CD4-positive, alpha-beta T cell (primary cell): Measurements from ENCODE around the gene LANCL2. TPM values are rescaled to one million over a fixed set of nuclear protein-coding genes. Genes with fewer than 3 reads are reported as not detected.
"Not testable (repeated sequence)": the region's sequence is repeated elsewhere in the genome, so short reads cannot be mapped to it uniquely, and the experiment has no call there.

Source experiments
- ATAC-seq: fragments of 200-7000 bp; cut with Tn5 transposase; one replicate; pipeline ENCODE4 v1.10.0; 2022; ENCODE audit warnings: mild to moderate bottlenecking; ENCODE audit not compliant: poor library complexity
- CTCF ChIA-PET: fragments of 350-600 bp; sonication (Branson Sonifier 250); formaldehyde crosslinking; loops from one replicate; lab custom pipeline; 2021; ENCODE audit warnings: antibody characterized with exemption, inconsistent platforms; lab: Charles Lee
- POLR2A ChIA-PET: fragments of 350-600 bp; sonication (Branson Sonifier 250); formaldehyde crosslinking; loops from one replicate; lab custom pipeline; 2021; ENCODE audit warnings: antibody characterized with exemption, inconsistent platforms; lab: Charles Lee
- DNase-seq, 14 experiments: peaks; one replicate each; pipeline ENCODE4 v3.0.0-alpha.2; 2013 to 2020; ENCODE audit warnings: mixed read lengths in 2 of 14
- H3K27ac ChIP-seq, 2 donors: one replicate each; pipeline versions ENCODE4 v1.5.1 to v1.7.0; 2013; ENCODE audit warnings: low read length in 2 of 2, low read depth in 1 of 2, mild to moderate bottlenecking in 1 of 2
- H3K27me3 ChIP-seq, 2 experiments: 1 replicate in 1 of 2; 2 replicates in 1 of 2; pipeline versions ENCODE4 v1.6.1 to v1.7.0; 2013; ENCODE audit warnings: low read length in 2 of 2, control low read depth in 1 of 2, mild to moderate bottlenecking in 1 of 2, moderate library complexity in 1 of 2; ENCODE audit not compliant: insufficient read depth in 2 of 2, control insufficient read depth in 1 of 2
- H3K36me3 ChIP-seq: one replicate; pipeline ENCODE4 v1.6.1; 2013; ENCODE audit warnings: low read length, control low read depth; ENCODE audit not compliant: insufficient read depth
- H3K4me1 ChIP-seq: one replicate; pipeline ENCODE4 v1.6.1; 2013; ENCODE audit warnings: low read length, control low read depth; ENCODE audit not compliant: insufficient read depth
- H3K4me3 ChIP-seq: one replicate; pipeline ENCODE4 v1.5.1; 2013; ENCODE audit warnings: mild to moderate bottlenecking, low read length, moderate library complexity
- H3K9me3 ChIP-seq, 2 experiments: 1 replicate in 1 of 2; 2 replicates in 1 of 2; pipeline versions ENCODE4 v1.6.1 to v1.7.0; 2013; ENCODE audit warnings: low read length in 2 of 2, mild to moderate bottlenecking in 2 of 2, control low read depth in 1 of 2, moderate library complexity in 1 of 2; ENCODE audit not compliant: control insufficient read depth in 1 of 2, insufficient read depth in 1 of 2
- H3K27ac Mint-ChIP-seq: one replicate; pipeline ENCODE4 v1.8.0; 2020; ENCODE audit warnings: mixed read lengths
- H3K27me3 Mint-ChIP-seq: one replicate; pipeline ENCODE4 v1.8.0; 2021; ENCODE audit warnings: mixed read lengths
- H3K36me3 Mint-ChIP-seq: one replicate; pipeline ENCODE4 v1.8.0; 2021; ENCODE audit warnings: low read depth, mixed read lengths
- H3K4me1 Mint-ChIP-seq: one replicate; pipeline ENCODE4 v1.8.0; 2021; ENCODE audit warnings: low read depth, mixed read lengths
- H3K4me3 Mint-ChIP-seq: one replicate; pipeline ENCODE4 v1.8.0; 2020; ENCODE audit warnings: mild to moderate bottlenecking, mixed read lengths
- H3K9me3 Mint-ChIP-seq: one replicate; pipeline ENCODE4 v1.8.0; 2020; ENCODE audit warnings: mixed read lengths
- intact Hi-C, 2 experiments: fragments of 100-400 bp; cut with DNase I in 1 of 2; cut with micrococcal nuclease in 1 of 2; formaldehyde crosslinking; loops; one replicate each; pipeline versions ENCODE4 v1.15.1 to v1.9.0; 2023 to 2025; cut with DNase I, micrococcal nuclease
- total RNA-seq, 174 experiments: library from RNA in 2 of 174; stranded (reverse) in 2 of 174; gene quantifications; one replicate each; pipeline ENCODE4 v1.2.3 and lab custom pipeline; 2021 to 2026
- TF ChIP-seq, protein P1 (sequence below): fragments of 200-600 bp; IDR thresholded peaks from one replicate; pipeline ENCODE4 v1.8.0; 2022; ENCODE audit warnings: antibody characterized with exemption, mild to moderate bottlenecking

Gene LANCL2
- total RNA-seq, 2 experiments from 2014 or later = 7.1 to 9.0 TPM

DNA sequence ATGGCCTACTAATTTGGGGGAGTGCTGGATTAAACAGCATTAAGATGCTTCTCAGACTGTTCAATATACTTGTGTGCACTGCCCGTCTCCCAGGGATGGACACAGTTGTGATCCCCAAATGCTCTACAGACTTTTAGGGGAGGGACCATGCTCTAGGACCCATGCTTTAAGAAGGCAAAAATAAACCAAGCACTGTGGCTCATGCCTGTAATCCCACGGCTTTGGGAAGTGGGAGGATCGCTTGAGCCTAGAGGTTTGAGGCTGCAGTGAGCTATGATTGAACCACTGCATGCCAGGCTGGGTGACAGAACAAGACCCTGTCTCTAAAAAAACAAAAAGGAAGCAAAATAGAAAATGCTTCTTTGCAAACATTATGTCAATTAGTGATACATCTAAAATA lies 104.6 kb downstream of the LANCL2 start:
- peak; percentile 15 for ATAC-seq
- intact Hi-C loops = loop anchor here in 1 of 2 experiments (5.0 to 10.0 kb wide), 3 partner anchors 37 to 103 kb away; partner anchors contain the start of gene VOPP1

DNA sequence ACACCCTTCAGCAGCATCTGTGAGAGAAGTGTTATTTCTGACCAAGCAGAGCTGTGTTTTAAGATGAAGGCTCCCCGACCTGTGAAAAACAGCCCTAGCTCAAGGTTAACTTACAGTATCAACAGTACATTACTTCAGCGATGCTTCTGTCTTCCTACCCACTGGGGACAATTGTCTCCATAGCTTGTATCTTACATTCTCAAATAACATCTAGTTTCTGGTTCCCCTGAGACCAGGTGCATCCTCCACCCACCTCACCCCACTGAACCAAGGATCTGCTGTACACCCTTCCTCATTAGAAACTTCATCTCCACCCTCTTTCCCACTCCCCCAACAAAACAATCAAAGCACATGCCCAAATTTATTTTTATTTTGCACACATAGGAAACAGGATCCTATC lies 105.1 kb downstream of the LANCL2 start:
- H3K9me3 Mint-ChIP-seq = no peaks in the 10 kb centered on the region
- Histone ChIP-seq H3K4me1 (peaks cover 88% of the 10 kb centered on the region), H3K4me3 (no peak overlapping the region), H3K27me3 (no peaks in the 10 kb centered on the region), H3K9me3 (no peaks in the 10 kb centered on the region), H3K36me3 (peaks cover 6% of the 10 kb centered on the region), H3K27ac (peak overlapping the region; percentile 66 to 79)
- peak overlapping the region; percentile 89 for H3K27ac Mint-ChIP-seq
- DNase-seq (no peak), ATAC-seq (no peak)
- TF ChIP-seq, protein P1, sequence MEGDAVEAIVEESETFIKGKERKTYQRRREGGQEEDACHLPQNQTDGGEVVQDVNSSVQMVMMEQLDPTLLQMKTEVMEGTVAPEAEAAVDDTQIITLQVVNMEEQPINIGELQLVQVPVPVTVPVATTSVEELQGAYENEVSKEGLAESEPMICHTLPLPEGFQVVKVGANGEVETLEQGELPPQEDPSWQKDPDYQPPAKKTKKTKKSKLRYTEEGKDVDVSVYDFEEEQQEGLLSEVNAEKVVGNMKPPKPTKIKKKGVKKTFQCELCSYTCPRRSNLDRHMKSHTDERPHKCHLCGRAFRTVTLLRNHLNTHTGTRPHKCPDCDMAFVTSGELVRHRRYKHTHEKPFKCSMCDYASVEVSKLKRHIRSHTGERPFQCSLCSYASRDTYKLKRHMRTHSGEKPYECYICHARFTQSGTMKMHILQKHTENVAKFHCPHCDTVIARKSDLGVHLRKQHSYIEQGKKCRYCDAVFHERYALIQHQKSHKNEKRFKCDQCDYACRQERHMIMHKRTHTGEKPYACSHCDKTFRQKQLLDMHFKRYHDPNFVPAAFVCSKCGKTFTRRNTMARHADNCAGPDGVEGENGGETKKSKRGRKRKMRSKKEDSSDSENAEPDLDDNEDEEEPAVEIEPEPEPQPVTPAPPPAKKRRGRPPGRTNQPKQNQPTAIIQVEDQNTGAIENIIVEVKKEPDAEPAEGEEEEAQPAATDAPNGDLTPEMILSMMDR = no peak
- ChIA-PET CTCF (interaction anchor here (1.4 to 1.5 kb wide), 2 partner anchors 39 to 104 kb away, joined by 3 read pairs; no protein-coding TSS in a partner anchor), POLR2A (interaction anchor here (0.8 to 4.4 kb wide), 7 partner anchors 10 to 104 kb away, joined by 3 to 42 read pairs (median 16); partner anchors contain the start of gene VOPP1)
- peaks cover 51% of the 10 kb centered on the region for H3K36me3 Mint-ChIP-seq
- peak overlapping the region; percentile 46 for H3K4me3 Mint-ChIP-seq
- no peaks in the 10 kb centered on the region for H3K27me3 Mint-ChIP-seq
- H3K4me1 Mint-ChIP-seq = peaks cover 76% of the 10 kb centered on the region
- intact Hi-C loops = no loop called here

More for the DNA sequence above, 104.6 kb downstream of the LANCL2 start:
- Mint-ChIP-seq H3K4me3 (peak overlapping the region; percentile 82), H3K27ac (peak overlapping the region; percentile 89), H3K36me3 (peaks cover 51% of the 10 kb centered on the region), H3K4me1 (peaks cover 76% of the 10 kb centered on the region), H3K9me3 (no peaks in the 10 kb centered on the region), H3K27me3 (no peaks in the 10 kb centered on the region)
- POLR2A ChIA-PET = interaction anchor here (0.9 to 4.4 kb wide), 18 partner anchors 9 to 711 kb away, joined by 3 to 42 read pairs (median 6); partner anchors contain the start of genes LANCL2, SEC61G, SUMF2 and VOPP1
- Histone ChIP-seq H3K4me3 (no peak overlapping the region), H3K36me3 (peaks cover 11% of the 10 kb centered on the region), H3K27ac (peak overlapping the region; percentile 66 to 79), H3K4me1 (peaks cover 88% of the 10 kb centered on the region), H3K9me3 (no peaks in the 10 kb centered on the region), H3K27me3 (no peaks in the 10 kb centered on the region)
- TF ChIP-seq, protein P1 = no peak
- DNase-seq = no peak
- CTCF ChIA-PET = interaction anchor here (1.3 to 1.5 kb wide), 5 partner anchors 36 to 104 kb away, joined by 3 to 4 read pairs (median 3); no protein-coding TSS in a partner anchor

DNA sequence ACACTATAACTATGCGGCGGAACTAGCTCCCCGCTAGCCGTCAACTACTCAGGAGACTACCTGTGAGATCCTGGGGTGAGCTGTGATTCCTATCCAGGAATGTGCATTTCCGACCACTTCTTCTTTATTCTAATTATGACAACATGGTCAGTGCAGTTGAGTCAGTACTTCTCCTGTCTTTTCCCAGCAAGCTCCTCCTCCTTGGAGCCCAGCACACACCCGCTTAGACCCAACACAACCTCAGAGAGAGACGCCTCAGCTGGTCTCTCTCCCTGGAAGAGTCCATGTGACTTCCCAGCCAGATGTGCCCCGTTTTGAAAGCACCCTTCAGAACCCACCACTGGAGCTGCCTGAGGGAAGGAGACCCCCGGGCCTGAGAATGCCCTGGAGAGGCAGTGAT lies 106.5 kb downstream of the LANCL2 start:
- H3K27me3 ChIP-seq, H3K4me3 Mint-ChIP-seq, POLR2A ChIA-PET, H3K27ac ChIP-seq, intact Hi-C loops, H3K9me3 Mint-ChIP-seq, ATAC-seq, H3K36me3 ChIP-seq, H3K4me3 ChIP-seq, H3K9me3 ChIP-seq, CTCF ChIA-PET, DNase-seq, H3K27me3 Mint-ChIP-seq: not testable (repeated sequence)
- H3K4me1 Mint-ChIP-seq = peaks cover 75% of the 10 kb centered on the region
- H3K27ac Mint-ChIP-seq = peak overlapping the region; percentile 76
- peaks cover 49% of the 10 kb centered on the region for H3K36me3 Mint-ChIP-seq
- peaks cover 88% of the 10 kb centered on the region for H3K4me1 ChIP-seq

DNA sequence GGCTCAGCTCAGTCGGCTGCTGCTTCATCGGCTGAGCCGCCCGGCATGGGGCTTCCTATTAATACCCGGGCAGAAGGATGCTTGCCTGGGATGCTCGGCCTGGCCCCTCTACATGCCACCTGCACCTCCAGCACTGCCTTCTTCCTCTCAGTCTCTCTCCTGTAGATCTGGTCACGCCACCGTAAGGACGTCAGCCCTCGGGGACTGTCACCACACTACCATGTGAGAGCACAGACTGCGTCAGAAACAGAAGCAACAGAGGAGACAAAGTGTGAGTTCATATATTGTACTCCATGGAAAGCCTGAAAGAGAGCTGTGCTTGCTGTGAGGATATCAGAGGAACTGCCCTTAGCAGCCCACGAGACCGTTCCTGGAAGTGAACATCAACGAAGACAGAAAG lies 107.3 kb downstream of the LANCL2 start:
- Histone ChIP-seq H3K36me3 (peaks cover 12% of the 10 kb centered on the region), H3K4me1 (peaks cover 88% of the 10 kb centered on the region)
- H3K27ac ChIP-seq, H3K27ac Mint-ChIP-seq, H3K4me3 ChIP-seq, ATAC-seq, POLR2A ChIA-PET, H3K27me3 Mint-ChIP-seq, H3K27me3 ChIP-seq, H3K9me3 ChIP-seq, H3K4me3 Mint-ChIP-seq, H3K9me3 Mint-ChIP-seq, DNase-seq, CTCF ChIA-PET, intact Hi-C loops: not testable (repeated sequence)
- peaks cover 53% of the 10 kb centered on the region for H3K36me3 Mint-ChIP-seq
- H3K4me1 Mint-ChIP-seq = peaks cover 75% of the 10 kb centered on the region
